K562 (cell line): ENCODE measurements around the gene PPP1R12B. TPM values are rescaled to one million over a fixed set of nuclear protein-coding genes. Genes with fewer than 3 reads are reported as not detected.

Experiments used
- CREBBP ChIP-seq: IDR thresholded peaks from one replicate; pipeline ENCODE4 v1.6.1; 2012; ENCODE audit warnings: low read depth, mild to moderate bottlenecking, control low read depth, inconsistent platforms, low read length
- EP400 ChIP-seq: fragments of 450-650 bp; IDR thresholded peaks from 2 replicates; pipeline ENCODE4 v1.6.1; 2017; ENCODE audit warnings: antibody characterized with exemption, mild to moderate bottlenecking, moderate library complexity
- GTF3C2 ChIP-seq: IDR thresholded peaks from 3 replicates; pipeline ENCODE4 v1.6.1; 2011; ENCODE audit warnings: borderline replicate concordance, mild to moderate bottlenecking, moderate library complexity; ENCODE audit not compliant: insufficient read length; ENCODE audit errors: extremely low read depth
- SMAD3 ChIP-seq: fragments of 450-650 bp; formaldehyde crosslinking; conservative IDR thresholded peaks from 2 replicates; pipeline ENCODE4 v1.4.0; 2020; ENCODE audit warnings: mild to moderate bottlenecking
- ZNF407 ChIP-seq: fragments of 450-650 bp; IDR thresholded peaks from 2 replicates; pipeline ENCODE4 v1.6.1; 2016; ENCODE audit warnings: low read depth
- ZNF41 ChIP-seq: fragments of 250-450 bp; sonication (Bioruptor Pico); conservative IDR thresholded peaks from 2 replicates; pipeline ENCODE4 v1.4.0; 2020; ENCODE audit warnings: mild to moderate bottlenecking
- ZNF518B ChIP-seq: fragments of 250-450 bp; sonication (Bioruptor Pico); IDR thresholded peaks from 2 replicates; pipeline ENCODE4 v1.5.0; 2021; ENCODE audit warnings: mild to moderate bottlenecking, moderate library complexity
- polyA plus RNA-seq, 8 experiments: library from polyadenylated mRNA; depleted of rRNA in 4 of 8; stranded (reverse) in 5 of 8; unstranded in 3 of 8; fragments of >200 nt; fragmentation: Nextera tagmentation in 2 of 8; fragmentation: Illumina TruSeq in 1 of 8; extraction: Ambion mirVana in 2 of 8; extraction: Trizol in 1 of 8; gene quantifications; 2 replicates each; pipeline versions ENCODE4 v1.2.1 to v1.2.3, GENCODE V29; 2011 to 2014; ENCODE audit warnings: inconsistent platforms in 1 of 8, missing spikeins in 1 of 8
- total RNA-seq, 7 experiments: library from RNA; depleted of rRNA in 6 of 7; stranded (reverse); fragments of >200 nt in 6 of 7; fragmentation: Illumina TruSeq in 2 of 7; extraction: Trizol in 2 of 7; gene quantifications; 2 replicates each; pipeline versions ENCODE4 v1.2.1 to v1.2.3, GENCODE V29; 2011 to 2021; ENCODE audit warnings: low replicate concordance in 1 of 7

The PPP1R12B gene
- total and polyA plus RNA-seq, 9 of the 15 experiments (the other 6 are each of a cell fraction or from before 2014, with no cell fraction given) = 0.73 to 16.9 (median 13.6) TPM

- TF ChIP-seq ZNF407 = peak; percentile 38; the same call in 1 of the 2 replicates
- no peak for TF ChIP-seq ZNF41
- TF ChIP-seq ZNF518B = no peak
- no peak for TF ChIP-seq EP400
- no peak for TF ChIP-seq GTF3C2
- TF ChIP-seq SMAD3 = no peak
- peak; percentile 38 for TF ChIP-seq CREBBP
Measured at GRCh38 chr1:202624781-202625108, 276.2 kb downstream of the PPP1R12B start (continued).
